ENCODE data around the gene CAPZA3.
"Not testable (repeated sequence)": the region's sequence is repeated elsewhere in the genome, so short reads cannot be mapped to it uniquely, and the experiment has no call there.

The CAPZA3 gene, protein sequence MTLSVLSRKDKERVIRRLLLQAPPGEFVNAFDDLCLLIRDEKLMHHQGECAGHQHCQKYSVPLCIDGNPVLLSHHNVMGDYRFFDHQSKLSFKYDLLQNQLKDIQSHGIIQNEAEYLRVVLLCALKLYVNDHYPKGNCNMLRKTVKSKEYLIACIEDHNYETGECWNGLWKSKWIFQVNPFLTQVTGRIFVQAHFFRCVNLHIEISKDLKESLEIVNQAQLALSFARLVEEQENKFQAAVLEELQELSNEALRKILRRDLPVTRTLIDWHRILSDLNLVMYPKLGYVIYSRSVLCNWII

DNA sequence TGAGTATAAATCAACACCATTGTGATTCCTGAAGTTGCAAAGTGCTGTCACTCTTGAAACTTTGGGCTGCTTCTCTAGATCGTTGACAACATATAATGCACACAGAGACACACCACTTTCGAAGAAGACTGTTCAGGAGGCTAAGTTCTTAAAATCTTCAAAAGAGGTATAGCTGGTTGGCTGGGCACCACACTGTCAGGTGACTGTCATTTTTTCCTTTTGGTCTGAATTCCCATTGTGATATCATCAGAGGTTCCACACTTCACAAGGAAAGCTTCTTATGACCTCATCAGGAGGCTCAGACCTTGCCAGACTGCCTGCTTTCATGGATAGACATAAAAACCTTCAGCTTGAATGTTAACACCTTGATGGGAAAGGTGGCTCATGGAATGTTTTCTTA, at the start of gene CAPZA3, which contains the start of gene PLCZ1:
TSS of gene CAPZA3 (plus strand) at position 301 of the 400 bp plus-strand sequence. CDS start 150 bp downstream, outside the sequence.
TSS of gene PLCZ1 (minus strand) at position 194 of the 400 bp plus-strand sequence. CDS start 641 bp downstream, outside the sequence.
- no peak for DNase-seq (ENCODE audit: low read depth)

DNA sequence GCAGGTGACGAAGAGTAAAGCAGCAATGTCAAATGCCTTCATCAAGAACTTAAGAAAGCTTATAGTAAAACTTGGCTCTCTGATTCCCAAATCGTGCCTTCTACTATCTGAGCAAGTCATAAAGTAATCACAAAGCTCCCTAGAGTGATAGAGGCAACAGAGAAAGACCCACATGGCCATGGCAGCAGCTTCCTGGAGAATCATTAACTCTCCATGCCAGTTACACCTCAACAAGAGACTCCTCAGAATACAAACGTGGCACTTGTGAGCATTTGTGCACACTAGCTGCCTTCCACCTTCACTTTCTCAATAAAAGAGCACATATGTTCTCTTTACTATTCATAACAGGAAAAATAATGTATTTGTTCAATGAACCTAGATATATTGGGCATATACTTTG, 48.1 kb upstream of the CAPZA3 start:
- DNase-seq (ENCODE audit: low read depth), result no peak

DNA sequence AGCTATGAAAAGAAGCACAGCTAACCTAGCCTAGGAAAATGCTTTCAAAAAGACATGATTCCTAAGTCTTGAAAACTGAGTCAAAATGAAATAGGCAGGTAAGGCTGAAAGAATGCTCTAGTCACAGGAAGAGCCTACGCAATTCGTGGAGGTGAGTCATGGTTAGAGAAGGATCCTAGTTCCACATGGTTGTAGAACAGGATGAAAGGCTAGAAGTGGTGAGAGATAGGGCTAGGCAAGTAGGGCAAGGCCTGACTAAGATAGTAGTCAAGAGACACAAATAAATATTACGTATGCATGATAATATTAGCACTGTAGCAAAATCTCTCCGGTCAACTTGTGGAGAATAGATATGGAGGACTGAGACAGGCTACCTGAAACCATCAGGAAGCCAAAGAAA, 47.3 kb upstream of the CAPZA3 start:
- no peak for DNase-seq (ENCODE audit: low read depth)

DNA sequence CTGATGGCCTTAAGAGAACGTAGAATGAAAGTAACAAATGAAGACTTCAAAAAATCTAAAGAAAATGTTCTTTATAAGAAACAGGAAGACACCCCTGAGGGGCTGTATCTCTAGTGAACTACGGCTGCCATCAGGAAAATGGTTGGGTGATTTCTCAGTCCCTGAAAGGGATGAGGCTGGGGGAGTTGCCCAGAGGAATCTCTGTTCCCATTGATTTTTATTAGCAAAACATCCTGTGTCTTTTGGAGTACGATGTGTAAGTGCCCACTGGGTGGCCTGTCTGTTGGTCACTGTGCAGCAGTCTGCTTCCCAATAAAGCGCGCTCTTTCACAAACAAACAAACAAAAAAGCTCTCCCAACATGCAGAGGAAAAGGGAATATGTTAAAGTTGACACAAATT, 43.9 kb upstream of the CAPZA3 start:
- not testable (repeated sequence) for DNase-seq (ENCODE audit: low read depth)

DNA sequence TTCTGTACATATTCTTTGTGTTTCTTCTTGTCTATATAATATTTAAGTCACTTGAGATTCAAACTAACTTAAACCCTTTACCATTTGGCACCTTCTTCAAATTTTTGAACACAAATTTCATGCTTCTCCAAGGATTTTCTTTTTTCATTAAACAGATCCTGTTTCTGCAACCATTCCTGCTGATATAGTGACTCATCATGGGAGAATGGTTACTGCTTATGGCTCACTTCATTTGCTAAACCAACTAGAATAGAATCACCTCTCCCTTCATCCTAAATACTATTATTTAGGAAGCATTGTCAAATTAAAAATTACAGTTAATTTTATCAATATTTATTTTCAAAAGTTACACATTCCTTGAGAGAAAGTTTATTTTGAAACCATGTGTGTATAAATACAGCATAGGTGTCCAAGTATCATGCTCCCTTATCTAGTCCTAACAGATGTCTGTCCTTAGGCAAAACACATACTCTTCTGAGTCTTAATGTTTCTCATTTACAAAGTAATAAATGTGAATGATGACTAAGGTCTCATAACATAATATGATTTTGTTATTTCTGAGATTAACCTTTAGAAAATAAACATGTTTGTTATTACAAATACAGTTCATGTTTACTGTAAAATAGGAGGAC, 40.8 kb upstream of the CAPZA3 start:
- DNase-seq (ENCODE audit: low read depth), result no peak

DNA sequence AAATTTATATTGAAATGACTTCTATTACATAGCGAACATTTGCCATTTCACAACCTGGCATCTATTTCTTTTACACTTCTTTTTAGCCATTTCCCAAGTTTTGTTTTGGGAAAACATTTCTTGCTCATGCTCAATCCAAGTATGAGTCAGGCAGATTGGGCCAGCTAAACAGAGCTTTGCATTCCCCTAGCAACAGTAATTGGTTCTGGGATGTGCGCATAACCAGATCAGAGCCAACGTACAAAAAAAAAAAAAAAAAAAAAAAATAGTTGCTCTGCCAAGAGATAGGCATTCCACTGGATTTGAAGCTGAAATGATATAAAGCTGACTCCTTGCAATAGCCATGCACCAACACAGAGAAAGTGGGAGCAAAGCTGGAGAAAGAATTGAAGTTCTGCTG, 37.6 kb upstream of the CAPZA3 start:
- DNase-seq (ENCODE audit: low read depth), result peak; percentile 93

DNA sequence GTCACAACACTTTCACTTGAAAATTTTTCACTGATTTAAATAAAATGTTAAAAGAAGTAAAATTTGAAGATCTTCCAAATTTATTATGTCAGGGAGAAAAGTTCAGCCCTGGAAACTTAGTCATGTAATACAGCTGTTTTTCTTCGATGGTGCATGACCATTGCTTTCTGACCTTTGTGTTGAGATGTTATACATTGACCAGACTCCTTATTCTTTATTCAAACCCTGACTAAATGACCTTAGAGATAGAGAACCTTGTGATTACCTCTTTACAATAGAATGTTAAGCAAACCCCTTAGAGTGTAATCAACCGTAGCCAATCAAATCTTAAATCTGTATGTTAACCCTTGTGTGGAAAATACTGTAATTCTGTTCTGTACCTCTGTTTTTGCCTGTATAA, 34.6 kb upstream of the CAPZA3 start:
- DNase-seq (ENCODE audit: low read depth), result no peak

DNA sequence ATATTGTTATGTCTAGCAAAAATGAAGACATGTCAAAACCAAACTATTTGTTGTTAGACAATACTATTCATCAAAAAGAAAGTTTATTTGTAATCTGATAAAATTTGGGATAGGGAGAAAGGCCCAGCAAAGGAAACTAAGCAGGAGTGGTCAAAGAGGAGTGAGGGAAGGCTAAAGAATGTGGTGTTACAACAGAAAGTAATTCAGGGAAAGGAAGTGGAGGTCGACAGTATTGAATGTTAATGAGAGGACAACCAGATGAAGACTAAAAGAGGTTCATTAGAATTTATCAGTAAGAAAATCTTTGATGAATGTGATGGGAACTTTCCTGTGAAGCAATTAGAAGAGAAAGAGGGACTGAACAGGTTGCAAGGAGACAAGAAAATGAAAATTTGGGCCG, 34.0 kb upstream of the CAPZA3 start:
- DNase-seq (ENCODE audit: low read depth), result no peak

DNA sequence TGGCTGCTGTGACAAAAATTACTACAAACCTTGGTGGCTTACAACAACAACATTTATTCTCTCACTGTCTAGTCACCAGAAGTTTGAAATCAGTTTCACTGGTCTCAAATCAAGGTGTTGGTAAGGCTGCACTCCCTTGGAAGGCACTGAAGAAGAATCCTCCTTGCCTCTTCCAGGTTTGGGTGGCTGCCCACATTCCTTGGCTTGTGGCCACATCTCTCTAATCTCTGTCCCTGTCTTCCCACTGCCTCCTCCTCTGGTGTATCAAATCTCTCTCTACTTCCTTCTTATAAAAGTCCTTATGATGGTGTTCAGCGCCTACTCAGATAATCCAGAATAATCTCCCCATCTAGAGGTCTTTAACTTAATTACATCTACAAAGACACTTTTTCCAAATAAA, 31.1 kb upstream of the CAPZA3 start:
- DNase-seq (ENCODE audit: low read depth), result no peak

DNA sequence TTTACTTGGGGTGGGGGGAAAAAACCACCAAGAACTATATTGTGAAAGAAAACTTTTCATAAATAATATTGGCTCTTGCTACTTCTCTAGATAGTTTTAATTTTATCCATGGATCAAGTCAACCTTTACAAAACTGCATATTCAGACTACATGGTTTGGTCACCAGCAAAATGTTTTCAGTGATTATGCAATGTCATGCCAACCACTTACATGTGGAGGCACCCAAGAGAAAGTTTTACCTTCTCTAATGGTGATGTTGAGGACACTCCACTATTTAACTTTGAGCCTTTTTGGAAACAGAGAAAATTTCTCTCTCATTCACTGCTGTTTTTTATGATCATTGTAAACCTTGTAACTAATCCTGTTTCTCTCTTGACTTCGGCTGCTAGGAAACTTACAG, 21.7 kb upstream of the CAPZA3 start:
- DNase-seq (ENCODE audit: low read depth), result no peak

DNA sequence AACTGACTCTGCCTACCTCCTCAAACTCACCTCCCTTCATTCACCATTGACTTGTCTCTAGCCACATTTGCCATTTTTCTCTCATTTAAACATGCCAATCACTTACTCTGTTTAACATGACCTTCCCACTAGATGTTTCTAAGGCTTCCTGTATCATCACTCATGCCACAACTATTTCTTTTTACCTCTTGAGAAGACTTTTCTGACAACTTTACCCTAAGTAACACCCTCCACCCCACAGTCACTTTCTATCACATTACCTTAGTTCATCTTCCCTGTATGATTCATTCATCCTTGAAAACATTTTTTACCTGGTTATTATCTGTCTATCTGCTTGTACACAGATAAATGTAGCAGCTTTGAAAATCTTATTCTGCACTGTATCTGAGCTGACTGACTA, 19.5 kb upstream of the CAPZA3 start:
- no peak for DNase-seq (ENCODE audit: low read depth)

DNA sequence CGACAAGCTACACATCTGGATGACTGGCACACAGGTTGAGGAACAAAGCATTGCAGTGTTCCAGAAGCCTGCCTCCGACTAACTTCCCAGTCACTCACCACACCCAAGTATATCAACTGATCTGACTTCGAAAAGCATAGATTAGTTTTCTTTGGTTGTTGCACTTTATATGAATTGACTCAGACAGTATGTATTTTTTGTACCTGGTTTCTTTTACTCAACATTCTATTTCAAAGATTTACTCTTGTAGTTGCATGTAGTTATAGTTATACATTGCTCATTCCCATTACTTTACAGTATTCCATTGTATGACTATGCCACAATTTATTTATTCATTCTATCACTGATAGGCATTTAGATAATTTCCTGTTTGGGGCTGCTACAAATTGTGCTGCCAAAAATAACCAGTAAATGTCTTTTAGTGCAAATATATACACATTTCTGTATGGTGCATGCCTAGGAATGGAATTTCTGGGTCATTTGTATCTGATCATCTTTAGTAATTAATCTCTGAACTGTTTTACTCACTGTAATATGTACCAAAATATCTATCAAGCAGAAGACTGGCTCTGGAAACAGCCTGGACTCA, 17.9 kb upstream of the CAPZA3 start:
- no peak for DNase-seq (ENCODE audit: low read depth)

DNA sequence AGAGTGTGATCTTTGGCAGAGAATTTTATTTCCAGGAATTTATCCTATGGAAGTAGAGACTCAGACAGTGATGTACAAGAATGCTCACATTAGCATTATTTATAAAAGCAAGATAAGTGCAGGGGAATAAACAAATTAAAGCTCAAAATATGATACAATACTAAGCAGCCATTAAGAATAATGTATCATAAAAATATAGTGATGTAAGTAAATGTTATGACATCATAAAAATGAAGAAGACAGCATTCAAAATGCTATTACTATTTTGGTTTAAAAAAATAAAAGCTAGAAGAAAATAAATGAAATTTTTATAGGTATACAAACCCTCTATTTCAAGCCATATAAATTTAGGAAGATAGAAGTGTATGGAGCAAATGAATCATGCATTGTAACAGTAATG, 17.2 kb upstream of the CAPZA3 start:
- DNase-seq (ENCODE audit: low read depth), result no peak

DNA sequence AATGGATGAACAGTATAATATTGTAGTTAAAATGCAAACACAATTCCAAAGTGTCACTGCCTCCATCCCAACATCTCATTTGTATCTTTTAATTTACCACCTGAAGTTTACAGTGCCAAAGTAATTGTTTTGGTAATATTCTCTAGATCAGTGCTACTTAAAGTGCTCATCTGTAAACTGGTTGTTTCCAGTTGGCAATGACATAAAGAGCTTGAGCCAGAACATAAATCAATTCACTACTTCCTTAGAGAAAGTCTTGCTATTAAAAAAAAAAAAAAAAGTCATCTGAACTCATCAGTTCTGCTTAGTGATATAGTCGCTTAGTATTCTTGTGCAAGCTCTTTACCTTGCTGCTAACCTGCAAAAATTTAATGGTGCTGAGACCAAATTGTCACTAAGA, 16.5 kb upstream of the CAPZA3 start:
- DNase-seq (ENCODE audit: low read depth), result no peak

DNA sequence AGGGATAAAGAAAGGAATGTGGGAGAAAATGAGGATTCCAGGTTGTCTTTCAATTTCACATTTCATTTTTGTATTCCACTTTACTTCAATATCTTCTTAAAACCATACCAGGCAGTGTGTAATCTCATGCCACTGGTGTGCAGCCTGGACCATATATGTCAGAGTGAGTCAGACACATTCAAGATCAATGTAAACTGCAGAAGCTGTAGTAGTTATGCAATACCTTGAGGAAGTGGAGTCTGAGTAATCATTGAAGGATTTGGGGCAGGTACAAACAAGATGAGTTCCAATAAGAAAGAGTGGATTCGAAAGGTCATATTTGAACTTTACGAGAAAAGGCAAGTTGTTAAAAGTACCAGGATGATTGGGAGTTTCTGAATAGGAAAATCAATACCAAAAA, 14.2 kb upstream of the CAPZA3 start:
- DNase-seq (ENCODE audit: low read depth), result no peak

DNA sequence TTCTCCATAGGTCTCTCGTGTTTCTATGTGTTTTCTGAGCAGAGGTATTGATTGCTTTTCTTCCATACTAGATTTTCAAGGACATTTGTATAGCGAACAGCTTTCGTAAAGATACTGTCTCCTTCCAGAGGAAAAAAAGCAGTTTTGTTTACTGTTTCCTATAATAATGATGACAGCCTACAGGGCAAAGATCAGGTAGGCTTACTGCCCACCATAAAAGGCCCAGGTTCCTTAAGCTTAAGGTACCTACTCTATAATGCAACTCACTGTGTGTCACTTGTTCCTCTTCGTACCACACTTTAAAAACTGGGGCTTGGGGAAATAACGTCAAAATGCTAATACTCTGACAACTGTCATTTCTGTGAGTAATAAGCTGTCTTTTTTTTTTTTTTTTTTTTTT, 6.8 kb upstream of the CAPZA3 start:
- no peak for DNase-seq (ENCODE audit: low read depth)

DNA sequence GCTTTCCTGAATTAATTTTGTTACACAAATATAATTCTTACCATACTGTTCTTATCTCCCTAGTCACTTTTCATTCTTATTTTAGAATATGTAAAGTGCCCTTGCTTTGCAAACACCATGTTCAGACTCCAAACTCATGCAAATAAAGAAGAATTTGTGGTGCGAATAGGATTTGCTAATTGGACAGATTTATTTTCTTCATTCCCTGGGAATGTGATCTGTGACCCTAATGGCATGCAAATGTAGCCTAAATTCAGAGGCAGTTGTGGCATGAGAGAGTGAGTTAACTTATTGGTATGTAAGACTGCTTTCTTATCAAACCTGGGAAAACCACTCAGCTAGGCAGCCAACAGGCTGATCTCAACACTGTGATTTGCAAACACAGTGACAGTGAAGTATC, 10.0 kb downstream of the CAPZA3 start:
- DNase-seq (ENCODE audit: low read depth), result peak; percentile 40

DNA sequence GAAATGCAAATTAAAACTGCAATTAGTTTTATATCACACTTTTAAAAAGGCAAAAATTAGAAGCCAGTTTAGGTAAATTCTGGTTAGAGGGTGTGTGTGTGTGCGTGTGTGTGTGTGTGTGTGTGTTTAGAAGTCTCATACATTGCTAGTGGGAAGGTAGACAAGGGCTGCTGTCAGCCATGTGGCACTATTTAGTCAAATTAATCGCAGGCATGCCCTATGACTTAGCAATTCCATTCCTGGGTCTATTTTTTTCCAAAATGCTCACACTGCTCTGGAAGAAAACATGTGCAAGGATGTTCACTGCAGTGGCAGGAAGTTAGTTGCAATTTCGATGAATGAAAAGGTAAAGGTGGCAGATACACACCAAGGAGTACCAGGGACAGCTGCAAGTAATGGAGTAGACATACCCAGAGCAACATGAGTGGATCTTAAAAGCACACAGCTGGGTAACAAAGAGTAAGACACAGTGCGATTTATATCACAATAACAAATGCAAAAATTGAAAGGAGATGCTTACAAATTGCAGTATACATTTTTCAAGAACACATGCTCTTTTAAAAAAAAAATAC, 11.6 kb downstream of the CAPZA3 start:
- no peak for DNase-seq (ENCODE audit: low read depth)

DNA sequence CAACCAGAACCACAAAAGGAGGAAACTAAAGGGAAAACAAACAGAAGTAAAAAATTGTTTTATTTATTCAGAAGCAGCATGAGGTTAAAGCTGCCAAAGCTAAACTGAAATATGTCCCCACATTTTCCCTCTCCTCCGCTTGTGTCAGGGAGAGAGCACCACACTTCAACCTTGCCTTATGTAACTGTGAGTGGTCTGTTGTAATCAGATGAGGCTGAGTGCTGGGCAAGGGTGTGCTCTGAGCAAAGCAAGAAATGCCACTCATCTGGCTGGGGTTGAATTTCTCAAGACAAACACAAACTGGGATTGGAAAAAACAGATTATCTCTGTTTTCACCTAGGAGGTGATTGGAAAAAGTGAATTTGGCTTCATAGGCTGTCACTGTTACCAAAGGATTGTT, 12.2 kb downstream of the CAPZA3 start:
- no peak for DNase-seq (ENCODE audit: low read depth)

DNA sequence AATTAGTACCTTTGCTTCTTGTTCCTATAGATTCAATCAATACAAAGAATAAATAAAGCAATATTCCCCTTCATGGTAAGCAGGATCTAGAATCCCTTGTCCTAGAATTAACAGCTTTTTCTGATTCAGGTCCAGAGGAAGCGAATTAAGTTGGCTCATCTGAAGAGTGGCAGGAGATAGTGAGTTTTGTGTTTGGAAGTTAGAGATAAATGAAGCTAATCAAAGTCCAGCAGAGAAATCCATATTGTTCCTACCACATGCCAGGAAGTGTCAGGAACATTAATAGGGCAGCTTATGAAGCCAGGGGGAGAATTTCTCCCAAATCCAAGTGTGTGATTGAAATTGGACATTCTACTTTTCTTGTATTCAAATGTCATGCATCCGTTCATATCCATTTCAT, 13.9 kb downstream of the CAPZA3 start:
- DNase-seq (ENCODE audit: low read depth), result no peak

DNA sequence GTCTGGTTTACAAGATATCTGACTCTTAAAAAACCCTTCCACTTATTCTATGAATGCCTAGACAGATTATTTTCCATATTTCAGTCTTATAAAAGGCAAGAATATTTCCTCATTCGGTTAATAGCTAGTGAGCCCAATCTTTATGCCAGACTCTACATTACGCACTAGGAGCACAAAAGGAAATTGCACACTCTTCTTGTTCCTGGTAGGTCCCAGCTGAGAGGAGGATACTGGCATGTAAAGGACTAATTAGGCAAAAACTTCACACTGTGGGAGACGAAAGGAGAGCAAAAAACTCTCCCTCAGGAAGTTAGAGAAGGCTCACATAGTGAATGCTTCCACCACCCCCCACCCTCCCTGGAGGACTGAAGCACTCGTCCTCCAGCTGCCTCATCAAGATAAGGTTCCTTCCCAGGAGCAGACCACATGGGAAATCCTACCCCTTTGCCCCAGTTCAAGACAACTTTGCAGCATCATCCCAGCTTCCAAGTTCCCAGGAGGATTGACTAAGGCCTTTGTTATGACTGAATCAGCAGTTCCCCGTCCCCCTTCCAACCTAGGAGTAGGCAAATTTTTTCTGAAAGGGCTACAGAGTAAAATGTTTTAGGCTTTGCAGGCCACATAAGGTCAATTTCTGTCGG, 14.5 kb downstream of the CAPZA3 start:
- DNase-seq (ENCODE audit: low read depth), result peak; percentile 83

DNA sequence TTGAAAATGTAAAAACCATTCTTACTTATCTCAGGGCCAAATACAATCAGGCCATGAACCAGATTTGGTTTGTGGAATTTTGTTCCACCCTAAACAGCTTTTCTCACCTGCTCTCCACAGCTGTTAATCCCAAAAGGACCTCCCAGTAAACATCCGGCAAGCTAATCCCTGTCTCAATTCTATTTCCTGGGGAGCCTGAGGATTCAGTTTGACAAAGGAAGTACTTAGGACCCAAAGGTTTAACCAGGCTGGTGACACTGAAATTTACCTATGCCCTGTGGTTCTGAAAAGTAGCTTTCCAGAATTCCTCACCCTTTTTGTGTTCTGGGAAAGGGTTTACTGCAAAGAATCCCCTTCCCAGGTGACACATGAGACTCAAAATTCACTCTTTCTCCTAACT, 15.0 kb downstream of the CAPZA3 start:
- no peak for DNase-seq (ENCODE audit: low read depth)

Data from stromal cell of bone marrow (primary cell).